HEK293 (cell line): ENCODE data around the gene TEPSIN.

Experiments used
- CTCF ChIA-PET: fragments of 350-600 bp; formaldehyde crosslinking; extraction: SDS; loops from one replicate; lab custom pipeline; 2021; ENCODE audit warnings: antibody characterized with exemption; lab: Yijun Ruan, JAX
- POLR2A ChIA-PET: fragments of 300-600 bp; formaldehyde crosslinking; extraction: SDS; loops from one replicate; lab custom pipeline; 2020; ENCODE audit warnings: antibody characterized with exemption, inconsistent platforms; lab: Yijun Ruan, JAX
- H3K27ac ChIP-seq: fragments of 200-500 bp; sonication (Bioruptor generic); 2 replicates; pipeline ENCODE4 v1.5.1; 2014; ENCODE audit warnings: low read depth, low read length, control low read depth, inconsistent platforms; ENCODE audit errors: extremely low read depth
- H3K36me3 ChIP-seq, 2 experiments: fragments of 200-500 bp in 1 of 2; sonication (Bioruptor generic) in 1 of 2; 1 replicate in 1 of 2; 2 replicates in 1 of 2; pipeline ENCODE4 v1.5.1; 2014 to 2017; ENCODE audit warnings: inconsistent platforms in 2 of 2, low read length in 2 of 2; ENCODE audit not compliant: control insufficient read depth in 2 of 2, insufficient read depth in 1 of 2
- H3K4me1 ChIP-seq: fragments of 200-500 bp; sonication (Bioruptor generic); 2 replicates; pipeline ENCODE4 v1.5.1; 2014; ENCODE audit warnings: mild to moderate bottlenecking, low read length, inconsistent platforms; ENCODE audit not compliant: control insufficient read depth, insufficient read depth
- H3K4me3 ChIP-seq: 2 replicates; pipeline ENCODE4 v1.5.1; 2011; ENCODE audit warnings: low read depth, mild to moderate bottlenecking, control low read depth, low read length, moderate library complexity
- H3K9me3 ChIP-seq: fragments of 200-500 bp; sonication (Bioruptor generic); 2 replicates; pipeline ENCODE4 v1.5.1; 2014; ENCODE audit warnings: low read depth, low read length, inconsistent platforms; ENCODE audit not compliant: control insufficient read depth, insufficient read depth
- GFI1B ChIP-seq: fragments of 450-650 bp; formaldehyde crosslinking; IDR thresholded peaks from 2 replicates; pipeline ENCODE4 v1.5.1; 2016; ENCODE audit warnings: missing biosample characterization, missing genetic modification characterization
- KLF16 ChIP-seq: fragments of 450-650 bp; formaldehyde crosslinking; IDR thresholded peaks from 2 replicates; pipeline ENCODE4 v1.5.1; 2017; ENCODE audit warnings: missing biosample characterization, missing genetic modification characterization
- KLF8 ChIP-seq: fragments of 450-650 bp; formaldehyde crosslinking; IDR thresholded peaks from 2 replicates; pipeline ENCODE4 v1.5.1; 2016; ENCODE audit warnings: missing biosample characterization, missing genetic modification characterization
- WT1 ChIP-seq: fragments of 450-650 bp; formaldehyde crosslinking; IDR thresholded peaks from 2 replicates; pipeline ENCODE4 v1.5.1; 2016; ENCODE audit warnings: missing biosample characterization, missing genetic modification characterization
- ZFHX2 ChIP-seq: fragments of 450-650 bp; formaldehyde crosslinking; conservative IDR thresholded peaks from 2 replicates; pipeline ENCODE4 v1.5.1; 2016; ENCODE audit warnings: missing biosample characterization, missing genetic modification characterization
- ZNF10 ChIP-seq: fragments of 450-650 bp; formaldehyde crosslinking; IDR thresholded peaks from 2 replicates; pipeline ENCODE4 v1.5.1; 2017; ENCODE audit warnings: missing biosample characterization, missing genetic modification characterization
- ZNF223 ChIP-seq: fragments of 450-650 bp; formaldehyde crosslinking; IDR thresholded peaks from 2 replicates; pipeline ENCODE4 v1.5.1; 2016; ENCODE audit warnings: missing biosample characterization, missing genetic modification characterization
- ZNF324 ChIP-seq: fragments of 450-650 bp; formaldehyde crosslinking; IDR thresholded peaks from 2 replicates; pipeline ENCODE4 v1.5.1; 2016; ENCODE audit warnings: missing biosample characterization, missing genetic modification characterization
- ZNF335 ChIP-seq: fragments of 450-650 bp; formaldehyde crosslinking; conservative IDR thresholded peaks from 2 replicates; pipeline ENCODE4 v1.5.1; 2016; ENCODE audit warnings: missing biosample characterization, missing genetic modification characterization
- ZNF350 ChIP-seq: fragments of 450-650 bp; formaldehyde crosslinking; IDR thresholded peaks from 2 replicates; pipeline ENCODE4 v1.5.0; 2017; ENCODE audit warnings: missing biosample characterization, mild to moderate bottlenecking, missing genetic modification characterization
- ZNF473 ChIP-seq: fragments of 450-650 bp; formaldehyde crosslinking; IDR thresholded peaks from 2 replicates; pipeline ENCODE4 v1.5.1; 2017; ENCODE audit warnings: missing biosample characterization, missing genetic modification characterization
- ZNF626 ChIP-seq: fragments of 450-650 bp; sonication (Bioruptor Pico); formaldehyde crosslinking; IDR thresholded peaks from 2 replicates; pipeline ENCODE4 v1.5.1; 2018; ENCODE audit warnings: missing biosample characterization, missing genetic modification characterization, inconsistent platforms
- ZNF707 ChIP-seq: fragments of 450-650 bp; formaldehyde crosslinking; IDR thresholded peaks from 2 replicates; pipeline ENCODE4 v1.5.1; 2016; ENCODE audit warnings: missing biosample characterization, missing genetic modification characterization
- TF ChIP-seq, protein P1 (sequence below): fragments of 450-650 bp; formaldehyde crosslinking; IDR thresholded peaks from 2 replicates; pipeline ENCODE4 v1.5.1; 2016; ENCODE audit warnings: missing biosample characterization, missing genetic modification characterization, borderline replicate concordance
- TF ChIP-seq, protein P2 (sequence below): fragments of 450-650 bp; formaldehyde crosslinking; IDR thresholded peaks from 2 replicates; pipeline ENCODE4 v1.5.1; 2016; ENCODE audit warnings: missing biosample characterization, missing genetic modification characterization
- TF ChIP-seq, protein P3 (sequence below): fragments of 450-650 bp; formaldehyde crosslinking; IDR thresholded peaks from 2 replicates; pipeline ENCODE4 v1.5.1; 2016; ENCODE audit warnings: missing biosample characterization, missing genetic modification characterization, borderline replicate concordance
- TF ChIP-seq, protein P4 (sequence below): fragments of 450-650 bp; formaldehyde crosslinking; IDR thresholded peaks from 2 replicates; pipeline ENCODE4 v1.5.1; 2016; ENCODE audit warnings: missing biosample characterization, missing genetic modification characterization, low read depth

TEPSIN gene

DNA sequence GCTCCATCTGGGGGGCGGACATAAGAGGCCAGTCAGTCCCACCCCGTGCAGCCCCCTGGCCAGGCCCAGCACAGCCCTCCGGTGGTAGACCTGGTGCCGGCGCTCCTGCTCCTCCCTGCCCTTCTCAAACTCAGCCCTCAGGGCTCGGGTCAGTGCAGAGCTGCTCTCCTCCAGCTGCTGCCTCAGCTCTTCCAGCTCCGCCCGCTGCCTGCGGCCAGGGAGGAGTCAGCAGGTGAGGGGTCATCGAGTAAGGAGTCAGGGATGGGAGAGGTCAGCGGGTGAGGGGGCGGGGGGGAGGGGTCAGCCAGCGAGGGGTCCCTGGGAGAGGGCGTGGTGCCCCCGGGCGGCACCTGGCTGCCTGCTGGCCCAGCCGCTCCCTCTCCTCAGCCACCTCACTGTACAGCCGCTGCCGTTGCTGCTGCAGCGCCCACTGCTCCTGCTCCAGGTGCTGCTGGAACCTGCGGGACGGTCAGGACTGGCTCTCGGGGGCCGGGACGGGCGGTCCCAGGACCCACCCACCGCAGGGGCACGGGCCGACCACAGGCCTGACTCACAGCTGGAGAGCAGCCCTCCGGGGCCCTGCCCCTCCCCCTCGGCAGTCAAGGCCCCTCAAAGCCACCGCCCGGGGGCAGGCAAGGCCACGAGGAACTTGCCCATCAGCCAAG is 46.3 kb downstream of the TEPSIN start:
- no peaks in the 10 kb centered on the region for H3K9me3 ChIP-seq
- H3K4me1 ChIP-seq, result no peaks in the 10 kb centered on the region
- no peak overlapping the region for H3K4me3 ChIP-seq
- H3K36me3 ChIP-seq, result peaks cover 0 to 84% of the 10 kb centered on the region in 2 experiments; a peak in 1 of 3 replicates
- no peak overlapping the region for H3K27ac ChIP-seq
- ChIA-PET POLR2A (no interaction called here), CTCF (interaction anchor here (0.6 to 2.0 kb wide), 3 partner anchors 50 to 293 kb away, joined by 3 to 10 read pairs (median 3); no protein-coding TSS in a partner anchor)
- peak; percentile 11; the same call in 1 of the 2 replicates for TF ChIP-seq KLF8 (tag by site-specific recombination)
- no peak for TF ChIP-seq ZNF626 (tag by site-specific recombination)

DNA sequence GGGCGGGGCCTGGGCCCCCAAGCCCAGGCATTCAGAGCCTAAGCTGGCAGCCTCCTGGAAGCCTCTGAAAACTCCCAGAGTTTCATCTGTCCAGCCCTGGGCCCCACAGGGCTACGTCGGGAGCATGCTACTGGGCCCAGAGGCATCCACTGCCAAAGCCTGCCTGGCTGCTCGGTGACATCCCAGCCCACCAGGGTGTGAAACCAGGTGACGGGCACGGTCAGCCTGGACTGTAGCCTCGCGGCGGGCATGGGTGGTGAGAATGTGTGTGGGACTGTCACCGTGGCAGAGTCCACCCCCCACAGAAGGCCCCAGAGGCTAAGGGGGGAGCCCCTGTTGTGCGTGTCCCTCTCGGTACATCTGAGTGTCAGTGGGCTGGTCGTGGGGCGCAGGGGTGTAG is 47.2 kb downstream of the TEPSIN start:
- Histone ChIP-seq H3K4me1 (no peaks in the 10 kb centered on the region), H3K27ac (no peak overlapping the region), H3K4me3 (no peak overlapping the region), H3K9me3 (no peaks in the 10 kb centered on the region), H3K36me3 (peaks cover 0 to 75% of the 10 kb centered on the region in 2 experiments; a peak in 1 of 3 replicates)
- ChIA-PET POLR2A (interaction anchor here (1.5 kb wide), 1 partner anchor 11 kb away, joined by 3 read pairs; no protein-coding TSS in a partner anchor), CTCF (interaction anchor here (2.0 kb wide), 1 partner anchor 49 kb away, joined by 10 read pairs; no protein-coding TSS in a partner anchor)
- TF ChIP-seq, protein P1, sequence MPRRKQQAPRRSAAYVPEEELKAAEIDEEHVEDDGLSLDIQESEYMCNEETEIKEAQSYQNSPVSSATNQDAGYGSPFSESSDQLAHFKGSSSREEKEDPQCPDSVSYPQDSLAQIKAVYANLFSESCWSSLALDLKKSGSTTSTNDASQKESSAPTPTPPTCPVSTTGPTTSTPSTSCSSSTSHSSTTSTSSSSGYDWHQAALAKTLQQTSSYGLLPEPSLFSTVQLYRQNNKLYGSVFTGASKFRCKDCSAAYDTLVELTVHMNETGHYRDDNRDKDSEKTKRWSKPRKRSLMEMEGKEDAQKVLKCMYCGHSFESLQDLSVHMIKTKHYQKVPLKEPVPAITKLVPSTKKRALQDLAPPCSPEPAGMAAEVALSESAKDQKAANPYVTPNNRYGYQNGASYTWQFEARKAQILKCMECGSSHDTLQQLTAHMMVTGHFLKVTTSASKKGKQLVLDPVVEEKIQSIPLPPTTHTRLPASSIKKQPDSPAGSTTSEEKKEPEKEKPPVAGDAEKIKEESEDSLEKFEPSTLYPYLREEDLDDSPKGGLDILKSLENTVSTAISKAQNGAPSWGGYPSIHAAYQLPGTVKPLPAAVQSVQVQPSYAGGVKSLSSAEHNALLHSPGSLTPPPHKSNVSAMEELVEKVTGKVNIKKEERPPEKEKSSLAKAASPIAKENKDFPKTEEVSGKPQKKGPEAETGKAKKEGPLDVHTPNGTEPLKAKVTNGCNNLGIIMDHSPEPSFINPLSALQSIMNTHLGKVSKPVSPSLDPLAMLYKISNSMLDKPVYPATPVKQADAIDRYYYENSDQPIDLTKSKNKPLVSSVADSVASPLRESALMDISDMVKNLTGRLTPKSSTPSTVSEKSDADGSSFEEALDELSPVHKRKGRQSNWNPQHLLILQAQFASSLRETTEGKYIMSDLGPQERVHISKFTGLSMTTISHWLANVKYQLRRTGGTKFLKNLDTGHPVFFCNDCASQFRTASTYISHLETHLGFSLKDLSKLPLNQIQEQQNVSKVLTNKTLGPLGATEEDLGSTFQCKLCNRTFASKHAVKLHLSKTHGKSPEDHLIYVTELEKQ (tag by site-specific recombination), result no peak
- TF ChIP-seq ZNF10 (no peak), ZNF350 (tag by site-specific recombination) (no peak), ZNF324 (tag by site-specific recombination) (no peak), ZFHX2 (no peak), ZNF707 (tag by site-specific recombination) (no peak), ZNF335 (tag by site-specific recombination) (no peak), KLF16 (tag by site-specific recombination) (no peak), GFI1B (tag by site-specific recombination) (no peak), ZNF223 (tag by site-specific recombination) (no peak), WT1 (tag by site-specific recombination) (no peak), ZNF473 (tag by site-specific recombination) (no peak)
- TF ChIP-seq, protein P2, sequence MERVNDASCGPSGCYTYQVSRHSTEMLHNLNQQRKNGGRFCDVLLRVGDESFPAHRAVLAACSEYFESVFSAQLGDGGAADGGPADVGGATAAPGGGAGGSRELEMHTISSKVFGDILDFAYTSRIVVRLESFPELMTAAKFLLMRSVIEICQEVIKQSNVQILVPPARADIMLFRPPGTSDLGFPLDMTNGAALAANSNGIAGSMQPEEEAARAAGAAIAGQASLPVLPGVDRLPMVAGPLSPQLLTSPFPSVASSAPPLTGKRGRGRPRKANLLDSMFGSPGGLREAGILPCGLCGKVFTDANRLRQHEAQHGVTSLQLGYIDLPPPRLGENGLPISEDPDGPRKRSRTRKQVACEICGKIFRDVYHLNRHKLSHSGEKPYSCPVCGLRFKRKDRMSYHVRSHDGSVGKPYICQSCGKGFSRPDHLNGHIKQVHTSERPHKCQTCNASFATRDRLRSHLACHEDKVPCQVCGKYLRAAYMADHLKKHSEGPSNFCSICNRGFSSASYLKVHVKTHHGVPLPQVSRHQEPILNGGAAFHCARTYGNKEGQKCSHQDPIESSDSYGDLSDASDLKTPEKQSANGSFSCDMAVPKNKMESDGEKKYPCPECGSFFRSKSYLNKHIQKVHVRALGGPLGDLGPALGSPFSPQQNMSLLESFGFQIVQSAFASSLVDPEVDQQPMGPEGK (tag by site-specific recombination), result no peak
- TF ChIP-seq, protein P3, sequence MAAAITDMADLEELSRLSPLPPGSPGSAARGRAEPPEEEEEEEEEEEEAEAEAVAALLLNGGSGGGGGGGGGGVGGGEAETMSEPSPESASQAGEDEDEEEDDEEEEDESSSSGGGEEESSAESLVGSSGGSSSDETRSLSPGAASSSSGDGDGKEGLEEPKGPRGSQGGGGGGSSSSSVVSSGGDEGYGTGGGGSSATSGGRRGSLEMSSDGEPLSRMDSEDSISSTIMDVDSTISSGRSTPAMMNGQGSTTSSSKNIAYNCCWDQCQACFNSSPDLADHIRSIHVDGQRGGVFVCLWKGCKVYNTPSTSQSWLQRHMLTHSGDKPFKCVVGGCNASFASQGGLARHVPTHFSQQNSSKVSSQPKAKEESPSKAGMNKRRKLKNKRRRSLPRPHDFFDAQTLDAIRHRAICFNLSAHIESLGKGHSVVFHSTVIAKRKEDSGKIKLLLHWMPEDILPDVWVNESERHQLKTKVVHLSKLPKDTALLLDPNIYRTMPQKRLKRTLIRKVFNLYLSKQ (tag by site-specific recombination), result no peak
- TF ChIP-seq, protein P4, sequence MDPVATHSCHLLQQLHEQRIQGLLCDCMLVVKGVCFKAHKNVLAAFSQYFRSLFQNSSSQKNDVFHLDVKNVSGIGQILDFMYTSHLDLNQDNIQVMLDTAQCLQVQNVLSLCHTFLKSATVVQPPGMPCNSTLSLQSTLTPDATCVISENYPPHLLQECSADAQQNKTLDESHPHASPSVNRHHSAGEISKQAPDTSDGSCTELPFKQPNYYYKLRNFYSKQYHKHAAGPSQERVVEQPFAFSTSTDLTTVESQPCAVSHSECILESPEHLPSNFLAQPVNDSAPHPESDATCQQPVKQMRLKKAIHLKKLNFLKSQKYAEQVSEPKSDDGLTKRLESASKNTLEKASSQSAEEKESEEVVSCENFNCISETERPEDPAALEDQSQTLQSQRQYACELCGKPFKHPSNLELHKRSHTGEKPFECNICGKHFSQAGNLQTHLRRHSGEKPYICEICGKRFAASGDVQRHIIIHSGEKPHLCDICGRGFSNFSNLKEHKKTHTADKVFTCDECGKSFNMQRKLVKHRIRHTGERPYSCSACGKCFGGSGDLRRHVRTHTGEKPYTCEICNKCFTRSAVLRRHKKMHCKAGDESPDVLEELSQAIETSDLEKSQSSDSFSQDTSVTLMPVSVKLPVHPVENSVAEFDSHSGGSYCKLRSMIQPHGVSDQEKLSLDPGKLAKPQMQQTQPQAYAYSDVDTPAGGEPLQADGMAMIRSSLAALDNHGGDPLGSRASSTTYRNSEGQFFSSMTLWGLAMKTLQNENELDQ (tag by site-specific recombination), result no peak
